ENCODE measurements around the gene PLEK2. TPM values are rescaled to one million over a fixed set of nuclear protein-coding genes. Genes with fewer than 3 reads are reported as not detected.

PLEK2 gene
- total and polyA plus RNA-seq, 11 donors = 0.30 to 2.6 (median 0.87) TPM; not detected in 4

GRCh38 chr14:67358924-67359774, 52.8 kb downstream of the PLEK2 start:
- intact Hi-C loops (cut with DNase I) = loop anchor here in 2 of 10 donors (2.0 to 10.0 kb wide), 2 partner anchors 114 to 118 kb away; partner anchors contain the start of gene PALS1 (in 2 of the 2)
- ATAC-seq = peak in 2 of 4 donors; percentile 3 to 12
- H3K4me3 ChIP-seq = peak overlapping the region; percentile 65 to 92 (median 82)
- H3K9me3 ChIP-seq = no peaks in the 10 kb centered on the region
- H3K27ac ChIP-seq = peak overlapping the region; percentile 45 to 99 (median 96)
- peaks cover 9 to 69% (median 56%) of the 10 kb centered on the region in 12 donors for H3K4me1 ChIP-seq
- peak in 1 of 2 donors; percentile 69 for TF ChIP-seq POLR2A (IDR thresholded peaks at IDR 0.05)
- TF ChIP-seq CTCF (IDR thresholded peaks at IDR 0.05) = no peak
- H3K27me3 ChIP-seq = no peaks in the 10 kb centered on the region
- 1 to 2% (median 2%) methylated on average over 33 to 38 of the region's 38 CpGs for WGBS, 4 donors
- H3K36me3 ChIP-seq = peaks cover 0 to 20% (median 7%) of the 10 kb centered on the region in 9 donors
- peak in 4 of 5 donors; percentile 12 to 56 (median 40) for DNase-seq

GRCh38 chr14:67357969-67358354, 54.0 kb downstream of the PLEK2 start:
- peaks cover 0 to 13% (median 3%) of the 10 kb centered on the region in 9 donors for H3K36me3 ChIP-seq
- DNase-seq (no peak), ATAC-seq (no peak)
- H3K27me3 ChIP-seq = no peaks in the 10 kb centered on the region
- H3K4me1 ChIP-seq = peaks cover 9 to 59% (median 51%) of the 10 kb centered on the region in 12 donors
- intact Hi-C loops (cut with DNase I) = loop anchor here in 2 of 10 donors (2.0 to 10.0 kb wide), 2 partner anchors 113 to 117 kb away; partner anchors contain the start of gene PALS1 (in 2 of the 2)
- peak overlapping the region in 8 of 12 donors; percentile 1 to 92 (median 80) for H3K4me3 ChIP-seq
- 47 to 57% (median 56%) methylated on average over 9 of the region's 9 CpGs for WGBS, 4 donors
- TF ChIP-seq CTCF (IDR thresholded peaks at IDR 0.05) = no peak
- no peak for TF ChIP-seq POLR2A (IDR thresholded peaks at IDR 0.05)
- H3K9me3 ChIP-seq = no peaks in the 10 kb centered on the region
- H3K27ac ChIP-seq = peak overlapping the region in 9 of 12 donors; percentile 27 to 98 (median 63)

GRCh38 chr14:67357186-67357968, 54.6 kb downstream of the PLEK2 start:
- H3K36me3 ChIP-seq = peaks cover 0 to 13% (median 6%) of the 10 kb centered on the region in 9 donors
- no peaks in the 10 kb centered on the region for H3K27me3 ChIP-seq
- TF ChIP-seq POLR2A (IDR thresholded peaks at IDR 0.05) (no peak), CTCF (IDR thresholded peaks at IDR 0.05) (no peak)
- intact Hi-C loops (cut with DNase I) = loop anchor here in 1 of 10 donors (10.0 kb wide), 1 partner anchor 113 kb away; the partner anchor contains the start of gene PALS1
- no peak for DNase-seq
- peak overlapping the region in 11 of 12 donors; percentile 3 to 98 (median 46) for H3K27ac ChIP-seq
- H3K4me1 ChIP-seq = peaks cover 7 to 54% (median 45%) of the 10 kb centered on the region in 12 donors
- WGBS, 4 donors = 46 to 51% (median 47%) methylated on average over 4 of the region's 4 CpGs
- H3K9me3 ChIP-seq = no peaks in the 10 kb centered on the region
- ATAC-seq = no peak
- H3K4me3 ChIP-seq = peak overlapping the region in 6 of 12 donors; percentile 0 to 75 (median 38)
